ENCODE results near the gene OR52L1. TPM values are rescaled to one million over a fixed set of nuclear protein-coding genes. Genes with fewer than 3 reads are reported as not detected.
"Not testable (repeated sequence)": the region's sequence is repeated elsewhere in the genome, so short reads cannot be mapped to it uniquely, and the experiment has no call there.

The OR52L1 gene
- total RNA-seq: not detected in 2 replicates

DNA sequence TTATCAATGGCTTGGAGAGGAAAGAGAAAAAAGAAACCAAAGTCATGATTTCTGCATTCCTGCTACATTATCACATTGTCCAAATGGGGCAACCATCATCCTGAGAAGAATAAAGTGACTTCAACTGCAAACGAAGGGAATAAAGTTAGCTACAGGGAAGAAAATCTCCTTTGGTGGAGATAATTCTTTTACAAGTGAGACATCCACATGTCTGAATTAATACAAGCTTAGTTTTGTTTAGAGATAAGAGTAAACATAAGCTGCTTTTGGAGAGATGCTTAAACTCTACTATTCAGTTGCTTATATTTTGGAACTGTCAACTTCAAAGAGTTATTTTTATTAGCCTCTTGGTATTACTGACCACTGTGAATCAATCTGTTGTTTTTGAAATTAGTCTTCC is at the start of gene OR52L1:
TSS of gene OR52L1 (minus strand) at position 101 of the 400 bp plus-strand sequence. CDS start at position 46, 55 bp downstream.
- DNase-seq (ENCODE audit: extremely low read depth, low read depth, low spot score): no peak

DNA sequence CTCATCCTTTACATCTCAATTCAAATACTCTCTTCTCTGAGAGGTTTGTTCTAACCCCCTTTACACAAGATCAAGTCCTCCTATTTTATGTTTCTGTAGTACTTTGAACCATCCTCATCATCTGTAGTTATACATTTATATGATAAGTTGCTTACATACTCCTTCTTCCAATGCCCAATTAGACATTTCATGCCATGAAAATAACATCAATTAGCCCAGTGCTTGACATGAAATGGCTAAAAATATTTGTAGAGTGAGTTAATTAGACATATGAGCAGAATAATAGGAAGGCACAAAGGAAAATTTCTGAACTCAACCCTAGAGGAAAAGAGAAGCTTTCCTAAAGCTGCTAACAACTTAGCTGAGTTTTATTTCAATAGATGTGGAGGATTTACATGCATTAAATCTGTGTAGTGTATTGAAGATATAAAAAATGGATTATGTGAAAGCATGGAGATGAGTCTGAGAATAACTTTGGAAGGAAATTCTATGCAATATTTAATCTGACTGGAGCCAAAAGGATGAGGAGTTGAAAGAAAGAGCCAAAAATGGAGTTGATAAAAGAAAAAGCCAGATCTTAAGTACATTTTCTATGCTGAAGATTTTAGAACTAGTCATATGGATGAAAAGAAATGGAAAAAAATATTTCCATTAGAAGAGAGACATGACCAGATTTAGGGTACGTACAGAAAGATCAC is 44.1 kb upstream of the OR52L1 start, which contains the start of gene OR56A1:
TSS of gene OR56A1 (minus strand) at position 51 of the 698 bp plus-strand sequence. CDS start 3,066 bp downstream, outside the sequence.
- DNase-seq (ENCODE audit: extremely low read depth, low read depth, low spot score): no peak

DNA sequence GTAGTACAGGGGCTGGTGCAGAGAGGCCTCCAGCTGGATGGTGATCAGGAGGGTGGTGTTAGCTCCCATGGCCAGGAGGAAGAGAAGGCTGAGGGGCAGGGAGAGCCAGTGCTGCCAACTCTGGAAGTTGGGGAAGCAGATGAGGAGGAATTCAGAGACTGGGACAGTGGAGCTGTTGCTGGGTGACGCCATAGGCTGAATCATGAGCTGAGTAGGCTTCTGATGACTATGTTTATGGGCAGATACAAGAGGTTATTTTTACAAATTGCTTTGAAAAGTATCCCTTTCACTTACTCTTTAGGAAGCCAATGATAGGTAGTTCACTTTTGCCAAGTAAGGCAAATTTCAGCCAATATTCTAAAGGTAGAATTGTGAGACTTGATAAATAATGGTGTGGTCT is 40.7 kb upstream of the OR52L1 start:
- DNase-seq (ENCODE audit: extremely low read depth, low read depth, low spot score): no peak

GRCh38 chr11:6025056-6025455 is 38.3 kb upstream of the OR52L1 start:
- no peak for DNase-seq (ENCODE audit: extremely low read depth, low read depth, low spot score)

DNA sequence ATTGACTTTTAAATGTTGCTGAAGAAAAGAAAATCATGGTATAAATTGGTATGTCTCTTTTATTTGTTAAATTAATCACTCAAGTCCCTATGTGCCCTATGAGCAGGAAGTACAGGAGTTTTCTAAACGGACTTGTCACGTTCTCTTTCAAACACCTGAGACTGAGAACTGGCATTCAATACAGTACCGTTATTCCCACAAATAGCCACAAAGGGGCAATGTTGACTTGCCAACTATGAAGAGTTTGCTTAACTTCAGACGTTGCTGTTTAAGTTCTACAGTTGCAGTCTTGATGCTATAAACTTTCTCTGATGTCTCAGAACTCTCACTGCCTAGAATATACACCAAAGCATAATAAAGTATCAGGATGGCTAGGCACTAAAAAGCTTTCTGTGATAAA is 36.2 kb upstream of the OR52L1 start:
- DNase-seq (ENCODE audit: extremely low read depth, low read depth, low spot score): peak; percentile 22

DNA sequence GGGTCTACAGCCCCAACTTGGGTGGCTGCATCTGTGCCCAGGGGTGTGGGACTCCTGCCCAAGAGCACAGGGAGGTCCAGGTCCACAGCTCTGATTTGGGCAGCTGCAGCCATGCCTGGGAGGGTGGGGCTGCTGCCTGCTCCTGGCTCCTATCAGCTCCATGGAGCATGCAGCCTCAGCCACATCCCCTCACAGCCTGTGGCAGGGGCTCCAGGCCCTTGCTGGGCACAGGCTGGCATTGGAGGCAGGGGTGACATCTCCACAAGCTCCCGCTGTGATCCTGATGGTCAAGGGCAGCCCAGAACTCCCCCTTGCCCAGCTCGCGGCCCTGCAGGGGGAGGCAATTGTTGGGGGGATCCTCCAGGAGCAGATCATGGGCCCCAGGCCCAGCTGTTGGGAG is 26.3 kb upstream of the OR52L1 start:
- no peak for DNase-seq (ENCODE audit: extremely low read depth, low read depth, low spot score)

DNA sequence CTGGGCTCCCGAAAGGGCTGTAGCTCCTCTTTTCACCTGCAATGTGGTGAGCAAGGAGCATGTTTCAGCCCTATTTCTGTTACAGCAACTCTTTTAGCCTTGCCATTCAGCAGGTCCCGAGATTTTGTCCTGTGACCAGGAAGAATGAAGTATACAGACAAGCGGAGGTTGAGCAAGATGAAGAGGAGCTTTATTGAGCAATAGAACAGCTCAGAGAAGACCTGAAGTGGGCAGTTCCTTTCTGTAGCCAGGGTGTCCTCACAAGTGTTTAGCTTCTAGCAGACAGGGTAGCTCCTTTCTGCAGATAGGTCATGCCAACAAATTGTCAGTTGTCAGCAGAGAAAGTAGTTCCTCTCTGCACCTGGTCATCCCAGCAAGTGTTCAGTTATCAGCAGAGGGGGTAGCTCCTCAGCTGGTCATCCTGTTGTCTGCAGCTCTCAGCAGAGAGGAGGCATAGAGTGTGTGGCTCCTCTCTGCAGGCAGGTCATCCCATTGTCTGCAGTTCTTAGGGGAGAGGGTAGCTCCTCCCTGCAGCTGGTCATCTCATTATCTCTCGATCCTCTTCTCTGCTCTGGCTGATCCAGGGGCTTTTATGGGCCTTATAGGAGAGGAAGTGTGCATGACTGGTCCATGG is 25.4 kb upstream of the OR52L1 start:
- DNase-seq (ENCODE audit: extremely low read depth, low read depth, low spot score): no peak

GRCh38 chr11:6006846-6007245 is 20.1 kb upstream of the OR52L1 start, which contains the start of gene OR56A4:
Gene OR56A4, minus strand, starts transcription at chr11:6006946. Its CDS starts 3,954 bp downstream, at chr11:6002992.
- no peak for DNase-seq (ENCODE audit: extremely low read depth, low read depth, low spot score)

GRCh38 chr11:6006395-6006794 is 19.6 kb upstream of the OR52L1 start:
- no peak for DNase-seq (ENCODE audit: extremely low read depth, low read depth, low spot score)

- DNase-seq (ENCODE audit: extremely low read depth, low read depth, low spot score): no peak
Measured at GRCh38 chr11:6002202-6002699, 15.5 kb upstream of the OR52L1 start.

GRCh38 chr11:5994791-5995190 is 8.0 kb upstream of the OR52L1 start:
- DNase-seq (ENCODE audit: extremely low read depth, low read depth, low spot score): no peak

DNA sequence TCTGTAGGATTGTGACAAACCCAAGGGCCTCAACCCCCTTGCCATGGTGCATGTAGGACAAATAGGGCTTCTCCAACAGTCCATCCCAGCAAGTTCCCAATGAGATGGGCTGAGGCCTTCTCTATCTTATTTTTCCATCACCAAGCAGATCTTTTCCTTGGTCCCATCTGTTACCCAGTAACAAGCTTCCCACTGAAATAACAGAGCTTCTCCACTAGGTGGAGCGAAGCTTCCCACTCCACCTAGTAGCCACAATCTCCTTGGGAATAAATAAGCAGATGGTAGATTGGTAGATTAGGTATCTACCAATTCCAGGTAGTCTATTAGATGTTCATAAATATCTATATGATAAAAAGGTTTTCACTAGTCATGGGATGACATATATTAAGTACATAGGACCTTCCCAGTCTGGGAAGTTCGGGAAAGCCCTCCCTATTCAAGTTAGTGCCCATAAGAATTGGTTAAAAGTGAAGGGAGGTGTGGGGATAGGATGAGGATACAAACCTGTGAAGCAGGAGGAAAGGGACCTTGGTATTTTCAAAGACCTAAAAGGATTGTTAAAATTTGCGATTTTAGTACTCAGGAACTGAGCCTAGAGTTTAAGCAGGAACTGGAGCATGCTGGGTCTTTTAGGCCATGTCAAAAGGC is 5.9 kb upstream of the OR52L1 start:
- no peak for DNase-seq (ENCODE audit: extremely low read depth, low read depth, low spot score)

- no peak for DNase-seq (ENCODE audit: extremely low read depth, low read depth, low spot score)
Measured at GRCh38 chr11:5992150-5992549, 5.4 kb upstream of the OR52L1 start.

GRCh38 chr11:5989203-5989602 is 2.4 kb upstream of the OR52L1 start:
- no peak for DNase-seq (ENCODE audit: extremely low read depth, low read depth, low spot score)

DNA sequence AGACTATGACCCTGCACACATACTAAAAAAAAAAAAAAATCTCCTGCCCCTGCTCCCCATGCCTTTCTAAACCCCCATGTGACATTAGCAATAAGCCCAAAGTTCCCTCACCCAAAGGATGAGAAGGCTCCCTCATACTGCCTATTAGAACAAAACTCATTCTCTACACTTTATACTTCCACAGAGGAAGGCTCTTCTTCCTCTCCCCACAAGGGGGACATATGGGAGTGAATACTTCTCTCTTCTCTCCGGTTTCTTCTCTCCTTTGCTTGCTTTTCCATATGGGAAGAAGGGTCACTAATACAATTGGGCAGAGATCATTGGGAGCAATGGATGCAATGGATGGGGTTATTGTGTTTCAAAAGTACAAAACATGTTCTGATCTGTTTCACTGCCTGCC is 3.3 kb downstream of the OR52L1 start:
- no peak for DNase-seq (ENCODE audit: extremely low read depth, low read depth, low spot score)

DNA sequence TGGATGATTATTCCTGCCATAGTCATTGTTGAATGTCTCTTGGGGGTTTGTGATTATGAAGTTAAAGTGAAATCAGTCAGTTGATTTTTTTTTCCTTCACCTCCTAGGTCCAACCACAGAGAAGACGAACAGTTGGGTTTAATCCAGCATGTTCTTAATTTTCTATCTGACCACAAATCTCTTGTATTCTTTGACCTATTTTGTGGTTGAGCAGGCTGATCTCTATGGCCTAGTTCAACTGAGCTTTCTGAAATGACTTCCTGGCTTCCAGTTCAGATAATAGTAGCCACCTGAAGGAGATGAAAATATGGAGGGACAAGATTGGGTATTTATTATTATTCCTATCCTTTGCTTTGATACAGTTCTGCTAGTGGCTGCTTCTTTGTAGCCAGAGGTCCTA is 13.3 kb downstream of the OR52L1 start:
- no peak for DNase-seq (ENCODE audit: extremely low read depth, low read depth, low spot score)

GRCh38 chr11:5968394-5968793 is 18.4 kb downstream of the OR52L1 start, which contains the start of gene OR56A5:
Gene OR56A5, minus strand, starts transcription at chr11:5968494. Its CDS starts 0 bp downstream, at chr11:5968494.
- DNase-seq (ENCODE audit: extremely low read depth, low read depth, low spot score): no peak

DNA sequence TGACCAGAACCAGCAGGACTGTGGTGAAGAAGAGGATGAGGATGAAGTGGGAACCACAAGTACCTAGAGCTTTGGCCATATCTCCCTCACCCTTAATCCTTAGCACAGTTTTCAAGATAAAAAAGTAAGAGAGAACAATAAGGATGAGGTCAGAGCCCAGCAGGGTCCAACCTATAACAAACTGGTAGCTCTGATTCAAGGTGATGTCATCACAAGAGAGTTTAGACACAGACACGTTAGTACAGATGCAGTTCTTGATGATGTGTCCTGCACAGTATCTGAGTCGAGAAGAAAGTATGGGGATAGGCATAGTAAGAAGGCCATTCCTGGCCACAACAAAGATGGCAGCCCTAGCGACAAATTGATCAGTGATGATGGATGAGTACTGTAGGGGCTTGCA is 19.1 kb downstream of the OR52L1 start:
- DNase-seq (ENCODE audit: extremely low read depth, low read depth, low spot score): no peak

GRCh38 chr11:5966958-5967357 is 19.8 kb downstream of the OR52L1 start:
- DNase-seq (ENCODE audit: extremely low read depth, low read depth, low spot score): no peak

DNA sequence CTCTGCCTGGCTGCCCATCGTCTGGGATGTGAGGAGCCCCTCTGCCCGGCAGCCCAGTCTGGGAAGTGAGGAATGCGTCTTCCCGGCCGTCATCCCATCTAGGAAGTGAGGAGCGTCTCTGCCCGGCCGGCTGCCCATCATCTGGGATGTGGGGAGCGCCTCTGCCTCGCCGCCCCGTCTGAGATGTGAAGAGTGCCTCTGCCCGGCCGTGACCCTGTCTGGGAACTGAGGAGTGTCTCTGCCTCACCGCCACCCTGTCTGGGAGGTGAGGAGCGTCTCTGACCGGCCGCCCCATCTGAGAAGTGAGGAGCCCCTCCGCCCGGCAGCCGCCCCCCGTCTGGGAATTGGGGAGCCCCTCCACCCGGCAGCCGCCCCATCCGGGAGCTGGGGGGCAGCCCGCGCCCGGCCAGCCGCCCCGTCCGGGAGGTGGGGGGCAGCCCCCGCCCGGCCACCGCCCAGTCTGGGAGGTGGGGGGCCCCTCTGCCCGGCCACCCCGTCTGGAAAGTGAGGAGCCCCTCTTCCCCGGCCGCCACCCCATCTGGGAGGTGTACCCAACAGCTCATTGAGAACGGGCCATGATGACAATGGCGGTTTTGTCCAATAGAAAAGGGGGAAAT is 26.0 kb downstream of the OR52L1 start:
- not testable (repeated sequence) for DNase-seq (ENCODE audit: extremely low read depth, low read depth, low spot score)

DNA sequence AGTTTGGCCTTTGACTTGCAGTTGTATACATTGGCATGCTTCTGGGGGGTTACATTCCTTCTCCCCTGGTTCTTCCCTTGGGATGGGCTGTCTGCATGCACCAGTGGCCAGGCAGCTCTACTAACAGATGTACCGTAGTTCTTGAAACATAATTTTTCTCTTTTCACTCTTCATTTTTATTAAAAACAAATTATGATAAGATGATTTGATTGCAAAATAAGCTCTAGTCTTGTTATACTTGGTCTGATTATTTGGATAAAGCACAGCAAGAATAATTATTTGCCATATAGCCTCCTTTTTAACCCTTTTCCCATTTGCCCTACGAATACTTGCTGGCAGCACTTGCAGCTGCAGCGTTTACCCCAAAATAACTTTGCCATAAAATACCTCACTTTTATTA is 31.2 kb downstream of the OR52L1 start:
- no peak for DNase-seq (ENCODE audit: extremely low read depth, low read depth, low spot score)
